LNCAP (cell line): ENCODE measurements around the gene EDN2.

Experiments
- CTCF ChIP-seq: fragments of 450-650 bp; IDR thresholded peaks from 2 replicates; pipeline ENCODE4 v1.5.1; 2017; ENCODE audit warnings: mild to moderate bottlenecking

EDN2 gene

GRCh38 chr1:41497056-41497440 lies 12.6 kb upstream of the EDN2 start:
- no peak for TF ChIP-seq CTCF

- TF ChIP-seq CTCF: no peak
Observed at GRCh38 chr1:41496080-41497055, 11.9 kb upstream of the EDN2 start.

- TF ChIP-seq CTCF: peak; percentile 16; the same call in 1 of the 2 replicates
Observed at GRCh38 chr1:41495210-41495948, 10.9 kb upstream of the EDN2 start.

GRCh38 chr1:41494351-41495209 lies 10.1 kb upstream of the EDN2 start:
- no peak for TF ChIP-seq CTCF

- no peak for TF ChIP-seq CTCF
Observed at GRCh38 chr1:41493626-41494350, 9.3 kb upstream of the EDN2 start.

GRCh38 chr1:41493117-41493536 lies 8.6 kb upstream of the EDN2 start:
- no peak for TF ChIP-seq CTCF
